Keratinocyte (primary cell): Measurements from ENCODE around the gene ZMYND19. TPM values are rescaled to one million over a fixed set of nuclear protein-coding genes. Genes with fewer than 3 reads are reported as not detected.

Experiments used
- DNase-seq: peaks from one replicate; pipeline ENCODE4 v3.0.0-alpha.2; 2011; ENCODE audit warnings: low read depth, missing footprints, low spot score
- FAIRE-seq: peaks from 2 replicates; lab custom pipeline; 2011; peaks lifted over from hg19 to GRCh38; lab: Jason Lieb, UNC
- H2AFZ ChIP-seq: 2 replicates; pipeline ENCODE4 v1.6.0; 2012; ENCODE audit warnings: low read length, control low read depth, inconsistent platforms; ENCODE audit not compliant: control insufficient read depth
- H3K27ac ChIP-seq: 2 replicates; pipeline ENCODE4 v1.5.1; 2011; ENCODE audit warnings: low read length; ENCODE audit not compliant: control insufficient read depth, insufficient read depth
- H3K27me3 ChIP-seq: 3 replicates; pipeline ENCODE4 v1.6.0; 2011; ENCODE audit warnings: low read length; ENCODE audit not compliant: control insufficient read depth, insufficient read depth; ENCODE audit errors: extremely low read depth
- H3K36me3 ChIP-seq, 2 experiments: 2 replicates in 1 of 2; 3 replicates in 1 of 2; pipeline ENCODE4 v1.5.1; 2011; ENCODE audit warnings: low read length in 2 of 2, mild to moderate bottlenecking in 1 of 2; ENCODE audit not compliant: control insufficient read depth in 2 of 2, insufficient read depth in 2 of 2; ENCODE audit errors: extremely low read depth in 1 of 2
- H3K4me1 ChIP-seq: 3 replicates; pipeline ENCODE4 v1.5.1; 2011; ENCODE audit warnings: low read length; ENCODE audit not compliant: control insufficient read depth, insufficient read depth; ENCODE audit errors: extremely low read depth
- H3K4me2 ChIP-seq: 3 replicates; pipeline ENCODE4 v1.6.0; 2011; ENCODE audit warnings: low read depth, low read length; ENCODE audit not compliant: control insufficient read depth, insufficient read depth; ENCODE audit errors: extremely low read depth
- H3K4me3 ChIP-seq, 3 experiments: fragments of 200-600 bp in 1 of 3; sonication (generic) in 1 of 3; 2 replicates in 2 of 3; 3 replicates in 1 of 3; pipeline ENCODE4 v1.5.1; 2011 to 2016; ENCODE audit warnings: low read length in 3 of 3, mild to moderate bottlenecking in 3 of 3, control low read depth in 2 of 3, inconsistent platforms in 1 of 3, low read depth in 1 of 3, mixed read lengths in 1 of 3, mixed run types in 1 of 3, moderate library complexity in 1 of 3; ENCODE audit not compliant: control insufficient read depth in 2 of 3, insufficient read depth in 2 of 3; ENCODE audit errors: extremely low read depth in 1 of 3
- H3K79me2 ChIP-seq: 2 replicates; pipeline ENCODE4 v1.6.0; 2012; ENCODE audit warnings: low read length; ENCODE audit not compliant: control insufficient read depth, insufficient read depth
- H3K9ac ChIP-seq: 3 replicates; pipeline ENCODE4 v1.6.0; 2011; ENCODE audit warnings: low read length; ENCODE audit not compliant: control insufficient read depth, insufficient read depth; ENCODE audit errors: extremely low read depth
- H3K9me1 ChIP-seq: 3 replicates; pipeline ENCODE4 v1.6.0; 2011; ENCODE audit warnings: low read length; ENCODE audit not compliant: control insufficient read depth, insufficient read depth; ENCODE audit errors: extremely low read depth
- H3K9me3 ChIP-seq: 2 replicates; pipeline ENCODE4 v1.5.1; 2012; ENCODE audit warnings: low read depth, low read length; ENCODE audit not compliant: control insufficient read depth
- H4K20me1 ChIP-seq: 3 replicates; pipeline ENCODE4 v1.6.0; 2011; ENCODE audit warnings: low read length; ENCODE audit not compliant: control insufficient read depth, insufficient read depth; ENCODE audit errors: extremely low read depth
- CTCF ChIP-seq, 3 experiments: IDR thresholded peaks in 1 of 3; conservative IDR thresholded peaks in 1 of 3; optimal IDR thresholded peaks in 1 of 3; 2 replicates in 2 of 3; 3 replicates in 1 of 3; pipeline versions ENCODE3 to v1.5.1; 2011; ENCODE audit warnings: low read length in 3 of 3, mild to moderate bottlenecking in 3 of 3, moderate library complexity in 2 of 3, control low read depth in 1 of 3, inconsistent platforms in 1 of 3; ENCODE audit not compliant: insufficient read depth in 2 of 3; ENCODE audit errors: extremely low read depth in 1 of 3
- EZH2 ChIP-seq: IDR thresholded peaks from one replicate; pipeline ENCODE4 v1.6.1; 2012; ENCODE audit warnings: inconsistent platforms, mild to moderate bottlenecking, low read length, moderate library complexity
- dilution Hi-C: fragments of 300-500 bp; cut with MboI; formaldehyde crosslinking; loops from one replicate; pipeline ENCODE4 v1.7.0; 2020; ENCODE audit warnings: low sequenced_read_pairs; ENCODE audit not compliant: extremely low pct_ligation_motif_present
- polyA plus RNA-seq, 5 experiments: library from polyadenylated mRNA; depleted of rRNA in 3 of 5; stranded (reverse) in 3 of 5; stranded (forward) in 1 of 5; unstranded in 1 of 5; fragments of >200 nt; gene quantifications; 1 replicate in 1 of 5; 2 replicates in 3 of 5; 3 replicates in 1 of 5; pipeline versions ENCODE4 v1.2.1 to v1.2.3, GENCODE V29; 2011 to 2012; ENCODE audit warnings: missing spikeins in 2 of 5, low read depth in 1 of 5, low replicate concordance in 1 of 5

ZMYND19 gene
- polyA plus RNA-seq, 1 donor (not counting 4 experiments of a cell fraction or from before 2014, with no cell fraction given) = 25.8 TPM

GRCh38 chr9:137632230-137633161 is 42.2 kb upstream of the ZMYND19 start:
- Histone ChIP-seq H3K79me2 (peaks cover 95% of the 10 kb centered on the region), H3K36me3 (peaks cover 0 to 6% of the 10 kb centered on the region in 2 experiments), H3K9me3 (no peaks in the 10 kb centered on the region), H3K27me3 (no peaks in the 10 kb centered on the region), H3K9me1 (peaks cover 4% of the 10 kb centered on the region), H3K4me1 (no peaks in the 10 kb centered on the region), H3K9ac (no peak overlapping the region), H4K20me1 (peaks cover 8% of the 10 kb centered on the region), H2AFZ (no peak overlapping the region), H3K4me3 (no peak overlapping the region), H3K27ac (no peak overlapping the region), H3K4me2 (no peak overlapping the region)
- no peak for DNase-seq
- FAIRE-seq = no peak
- TF ChIP-seq EZH2 (no peak), CTCF (optimal IDR thresholded peaks at IDR 0.05 in 1 of 3, IDR thresholded peaks at IDR 0.05 in 1 of 3, conservative IDR thresholded peaks at IDR 0.05 in 1 of 3; ENCODE audit: extremely low read depth in 1 of 3, insufficient read depth in 2 of 3, low read length in 3 of 3) (no peak)
- dilution Hi-C loops = no loop called here

- Histone ChIP-seq H3K9me3 (no peaks in the 10 kb centered on the region), H3K9me1 (peaks cover 4% of the 10 kb centered on the region), H4K20me1 (peaks cover 8% of the 10 kb centered on the region), H3K36me3 (peaks cover 0 to 6% of the 10 kb centered on the region in 2 experiments), H3K27ac (no peak overlapping the region), H3K4me1 (no peaks in the 10 kb centered on the region), H3K27me3 (no peaks in the 10 kb centered on the region), H3K79me2 (peaks cover 96% of the 10 kb centered on the region), H3K4me2 (no peak overlapping the region), H2AFZ (no peak overlapping the region), H3K4me3 (no peak overlapping the region), H3K9ac (no peak overlapping the region)
- DNase-seq = no peak
- no peak for FAIRE-seq
- TF ChIP-seq EZH2 = no peak
- TF ChIP-seq CTCF (optimal IDR thresholded peaks at IDR 0.05 in 1 of 3, IDR thresholded peaks at IDR 0.05 in 1 of 3, conservative IDR thresholded peaks at IDR 0.05 in 1 of 3; ENCODE audit: extremely low read depth in 1 of 3, insufficient read depth in 2 of 3, low read length in 3 of 3) = no peak
- dilution Hi-C loops = no loop called here
These were observed 41.3 kb upstream of the ZMYND19 start for GRCh38 chr9:137631345-137632229.
